Activated CD4-positive, alpha-beta memory T cell treated with anti-CD3 and anti-CD28 coated beads, Interleukin-2, amount 10 ng/mL, durations not matched to agents 7 days and 5 days (primary cell): Measurements from ENCODE around the gene USP44. TPM values are rescaled to one million over a fixed set of nuclear protein-coding genes. Genes with fewer than 3 reads are reported as not detected.
"Not testable (repeated sequence)": the region's sequence is repeated elsewhere in the genome, so short reads cannot be mapped to it uniquely, and the experiment has no call there.

Experiments used
- CTCF ChIA-PET: fragments of 350-600 bp; sonication (Branson Sonifier 250); formaldehyde crosslinking; loops from one replicate; lab custom pipeline; 2021; ENCODE audit warnings: antibody characterized with exemption, inconsistent platforms; lab: Charles Lee
- POLR2A ChIA-PET: fragments of 350-600 bp; sonication (Branson Sonifier 250); formaldehyde crosslinking; loops from one replicate; lab custom pipeline; 2021; ENCODE audit warnings: antibody characterized with exemption; lab: Charles Lee
- DNase-seq: peaks from one replicate; pipeline ENCODE4 v3.0.0-alpha.2; 2020
- H3K27ac Mint-ChIP-seq: one replicate; pipeline ENCODE4 v1.8.0; 2021; ENCODE audit warnings: mild to moderate bottlenecking, mixed read lengths
- H3K27me3 Mint-ChIP-seq: one replicate; pipeline ENCODE4 v1.8.0; 2021; ENCODE audit warnings: mixed read lengths
- H3K36me3 Mint-ChIP-seq: one replicate; pipeline ENCODE4 v1.8.0; 2021; ENCODE audit warnings: low read depth, mixed read lengths
- H3K4me1 Mint-ChIP-seq: one replicate; pipeline ENCODE4 v1.8.0; 2021; ENCODE audit warnings: mixed read lengths
- H3K4me3 Mint-ChIP-seq: one replicate; pipeline ENCODE4 v1.8.0; 2021; ENCODE audit warnings: mild to moderate bottlenecking, mixed read lengths
- H3K9me3 Mint-ChIP-seq: one replicate; pipeline ENCODE4 v1.8.0; 2021; ENCODE audit warnings: mixed read lengths
- total RNA-seq, 2 experiments: library from RNA; stranded (reverse); gene quantifications; one replicate each; pipeline ENCODE4 v1.2.3, GENCODE V29; 2021

The USP44 gene
- total RNA-seq, 2 experiments from 2014 or later = 0.88 to 1.5 TPM

GRCh38 chr12:95568045-95568444 is 16.8 kb upstream of the USP44 start:
- DNase-seq, POLR2A ChIA-PET, H3K27me3 Mint-ChIP-seq, H3K4me3 Mint-ChIP-seq, CTCF ChIA-PET, H3K27ac Mint-ChIP-seq, H3K36me3 Mint-ChIP-seq, H3K9me3 Mint-ChIP-seq, H3K4me1 Mint-ChIP-seq: not testable (repeated sequence)

GRCh38 chr12:95557625-95558024 is 6.3 kb upstream of the USP44 start:
- Mint-ChIP-seq H3K27me3 (peaks cover 11% of the 10 kb centered on the region), H3K4me3 (no peak overlapping the region), H3K4me1 (peaks cover 9% of the 10 kb centered on the region), H3K36me3 (no peaks in the 10 kb centered on the region), H3K9me3 (no peaks in the 10 kb centered on the region), H3K27ac (no peak overlapping the region)
- ChIA-PET CTCF (interaction anchor here (1.2 kb wide), 1 partner anchor 23 kb away, joined by 5 read pairs; no protein-coding TSS in a partner anchor), POLR2A (no interaction called here)
- DNase-seq = no peak

- H3K4me1 Mint-ChIP-seq = peaks cover 13% of the 10 kb centered on the region
- no peak overlapping the region for H3K4me3 Mint-ChIP-seq
These were observed 3.3 kb upstream of the USP44 start for GRCh38 chr12:95554532-95555071.

GRCh38 chr12:95553197-95553943 is 2.1 kb upstream of the USP44 start:
- CTCF ChIA-PET = interaction anchor here (0.8 kb wide), 1 partner anchor 19 kb away, joined by 3 read pairs; no protein-coding TSS in a partner anchor
- Mint-ChIP-seq H3K4me1 (peaks cover 19% of the 10 kb centered on the region), H3K36me3 (peaks cover 7% of the 10 kb centered on the region), H3K9me3 (no peaks in the 10 kb centered on the region), H3K27ac (no peak overlapping the region), H3K4me3 (no peak overlapping the region), H3K27me3 (peaks cover 29% of the 10 kb centered on the region)
- POLR2A ChIA-PET = no interaction called here
- DNase-seq = no peak

More at GRCh38 chr12:95554532-95555071, 3.3 kb upstream of the USP44 start:
- H3K27me3 Mint-ChIP-seq = peaks cover 24% of the 10 kb centered on the region
- CTCF ChIA-PET = interaction anchor here (0.8 kb wide), 1 partner anchor 20 kb away, joined by 3 read pairs; no protein-coding TSS in a partner anchor
- H3K27ac Mint-ChIP-seq = no peak overlapping the region
- DNase-seq = no peak
- POLR2A ChIA-PET = no interaction called here
- peaks cover under 1% of the 10 kb centered on the region for H3K36me3 Mint-ChIP-seq
- no peaks in the 10 kb centered on the region for H3K9me3 Mint-ChIP-seq

- Mint-ChIP-seq H3K9me3 (no peaks in the 10 kb centered on the region), H3K4me3 (no peak overlapping the region), H3K36me3 (peaks cover 7% of the 10 kb centered on the region), H3K4me1 (peaks cover 28% of the 10 kb centered on the region), H3K27me3 (peaks cover 39% of the 10 kb centered on the region), H3K27ac (no peak overlapping the region)
- ChIA-PET CTCF (interaction anchor here (0.7 to 1.1 kb wide), 2 partner anchors 8 to 18 kb away, joined by 3 read pairs; no protein-coding TSS in a partner anchor), POLR2A (no interaction called here)
- DNase-seq = no peak
These were observed 739 bp upstream of the USP44 start for GRCh38 chr12:95551913-95552516.

- no peak for DNase-seq
- ChIA-PET CTCF (interaction anchor here (1.0 kb wide), 1 partner anchor 15 kb away, joined by 3 read pairs; no protein-coding TSS in a partner anchor), POLR2A (no interaction called here)
- Mint-ChIP-seq H3K27ac (no peak overlapping the region), H3K9me3 (no peaks in the 10 kb centered on the region), H3K4me1 (peaks cover 23% of the 10 kb centered on the region), H3K36me3 (peaks cover 7% of the 10 kb centered on the region), H3K4me3 (peak overlapping the region; percentile 70), H3K27me3 (peaks cover 49% of the 10 kb centered on the region)
These were observed 1.7 kb downstream of the USP44 start for GRCh38 chr12:95549392-95550084.

GRCh38 chr12:95548539-95549391 is 2.5 kb downstream of the USP44 start:
- CTCF ChIA-PET = interaction anchor here (1.0 to 1.9 kb wide), 3 partner anchors 10 to 14 kb away, joined by 3 to 8 read pairs (median 7); no protein-coding TSS in a partner anchor
- Mint-ChIP-seq H3K9me3 (no peaks in the 10 kb centered on the region), H3K27ac (no peak overlapping the region), H3K27me3 (peaks cover 46% of the 10 kb centered on the region), H3K4me1 (peaks cover 19% of the 10 kb centered on the region), H3K36me3 (peaks cover 7% of the 10 kb centered on the region), H3K4me3 (peak overlapping the region; percentile 70)
- POLR2A ChIA-PET = no interaction called here
- DNase-seq = peak; percentile 55

GRCh38 chr12:95548056-95548538 is 3.2 kb downstream of the USP44 start:
- Mint-ChIP-seq H3K4me1 (peaks cover 19% of the 10 kb centered on the region), H3K4me3 (peak overlapping the region; percentile 70), H3K9me3 (no peaks in the 10 kb centered on the region), H3K27me3 (peaks cover 46% of the 10 kb centered on the region), H3K36me3 (peaks cover 7% of the 10 kb centered on the region), H3K27ac (no peak overlapping the region)
- DNase-seq = peak; percentile 17
- ChIA-PET CTCF (interaction anchor here (1.1 to 1.9 kb wide), 3 partner anchors 9 to 16 kb away, joined by 4 to 8 read pairs (median 7); no protein-coding TSS in a partner anchor), POLR2A (interaction anchor here (1.4 kb wide), 1 partner anchor 75 kb away, joined by 6 read pairs; the partner anchor contains the start of gene METAP2)

GRCh38 chr12:95547522-95548055 is 3.7 kb downstream of the USP44 start:
- Mint-ChIP-seq H3K9me3 (no peaks in the 10 kb centered on the region), H3K27me3 (peaks cover 45% of the 10 kb centered on the region), H3K4me1 (peaks cover 19% of the 10 kb centered on the region), H3K4me3 (peak overlapping the region; percentile 70), H3K27ac (no peak overlapping the region), H3K36me3 (peaks cover 7% of the 10 kb centered on the region)
- no peak for DNase-seq
- ChIA-PET POLR2A (interaction anchor here (1.4 kb wide), 1 partner anchor 74 kb away, joined by 6 read pairs; the partner anchor contains the start of gene METAP2), CTCF (interaction anchor here (1.1 to 1.9 kb wide), 3 partner anchors 9 to 15 kb away, joined by 4 to 8 read pairs (median 7); no protein-coding TSS in a partner anchor)

GRCh38 chr12:95546491-95546813 is 4.8 kb downstream of the USP44 start:
- Mint-ChIP-seq H3K4me1 (peaks cover 15% of the 10 kb centered on the region), H3K27ac (no peak overlapping the region), H3K27me3 (peaks cover 39% of the 10 kb centered on the region), H3K36me3 (peaks cover 7% of the 10 kb centered on the region), H3K4me3 (no peak overlapping the region), H3K9me3 (no peaks in the 10 kb centered on the region)
- DNase-seq = no peak
- ChIA-PET POLR2A (no interaction called here), CTCF (interaction anchor here (1.8 to 1.9 kb wide), 2 partner anchors 8 to 12 kb away, joined by 7 to 8 read pairs; no protein-coding TSS in a partner anchor)

- Mint-ChIP-seq H3K27me3 (peaks cover 35% of the 10 kb centered on the region), H3K27ac (no peak overlapping the region), H3K4me3 (no peak overlapping the region), H3K9me3 (no peaks in the 10 kb centered on the region), H3K4me1 (peaks cover 15% of the 10 kb centered on the region), H3K36me3 (peaks cover 7% of the 10 kb centered on the region)
- ChIA-PET POLR2A (no interaction called here), CTCF (no interaction called here)
- DNase-seq = no peak
These were observed 5.4 kb downstream of the USP44 start for GRCh38 chr12:95545731-95546490.
